Effector CD8-positive, alpha-beta T cell (primary cell): Measurements from ENCODE around the gene GADD45B.
"Not testable (repeated sequence)": the region's sequence is repeated elsewhere in the genome, so short reads cannot be mapped to it uniquely, and the experiment has no call there.

Experiments
- DNase-seq: peaks from one replicate; lab custom pipeline; 2025; lab: John Stamatoyannopoulos, UW

GADD45B gene

GRCh38 chr19:2488405-2488941 is 12.5 kb downstream of the GADD45B start:
- no peak for DNase-seq

GRCh38 chr19:2488942-2489731 is 13.2 kb downstream of the GADD45B start:
- DNase-seq, result no peak

- DNase-seq, result no peak
These were observed 14.7 kb downstream of the GADD45B start for GRCh38 chr19:2490659-2491058.

GRCh38 chr19:2491130-2491801 is 15.3 kb downstream of the GADD45B start:
- no peak for DNase-seq

- DNase-seq, result no peak
These were observed 16.9 kb downstream of the GADD45B start for GRCh38 chr19:2492870-2493269.

GRCh38 chr19:2493448-2493847 is 17.5 kb downstream of the GADD45B start:
- DNase-seq, result not testable (repeated sequence)

- DNase-seq, result no peak
These were observed 18.1 kb downstream of the GADD45B start for GRCh38 chr19:2494084-2494446.

- DNase-seq, result peak; percentile 53
These were observed 18.7 kb downstream of the GADD45B start for GRCh38 chr19:2494447-2495129.

- DNase-seq, result no peak
These were observed 19.3 kb downstream of the GADD45B start for GRCh38 chr19:2495130-2495641.

GRCh38 chr19:2495651-2496316 is 19.9 kb downstream of the GADD45B start:
- no peak for DNase-seq

GRCh38 chr19:2497186-2497585 is 21.3 kb downstream of the GADD45B start:
- DNase-seq, result no peak

- DNase-seq, result no peak
These were observed 24.2 kb downstream of the GADD45B start for GRCh38 chr19:2500156-2500555.

- no peak for DNase-seq
These were observed 24.9 kb downstream of the GADD45B start for GRCh38 chr19:2500841-2501261.

- DNase-seq, result peak; percentile 10
These were observed 27.7 kb downstream of the GADD45B start for GRCh38 chr19:2503521-2504109.

- DNase-seq, result not testable (repeated sequence)
These were observed 30.7 kb downstream of the GADD45B start for GRCh38 chr19:2506656-2507055.

GRCh38 chr19:2507109-2507508 is 31.2 kb downstream of the GADD45B start:
- no peak for DNase-seq

- DNase-seq, result no peak
These were observed 33.2 kb downstream of the GADD45B start for GRCh38 chr19:2509096-2509495.

- no peak for DNase-seq
These were observed 35.6 kb downstream of the GADD45B start for GRCh38 chr19:2511570-2511969.

- DNase-seq, result no peak
These were observed 36.1 kb downstream of the GADD45B start for GRCh38 chr19:2511991-2512390.

GRCh38 chr19:2512523-2513431 is 36.9 kb downstream of the GADD45B start:
- DNase-seq, result no peak
